PC-3 (cell line): ENCODE measurements around the gene ORC4. TPM values are rescaled to one million over a fixed set of nuclear protein-coding genes. Genes with fewer than 3 reads are reported as not detected.

ENCODE experiments used
- ATAC-seq: fragments of 200-7000 bp; cut with Tn5 transposase; 2 replicates; pipeline ENCODE4 v1.9.1; 2020; ENCODE audit warnings: mild to moderate bottlenecking, moderate library complexity
- BruUV-seq: library from RNA; stranded (reverse); fragments of 400-500 nt; replicated peaks from 2 replicates; lab custom pipeline; 2021; lab: Mats Ljungman, UMichigan
- CTCF ChIA-PET: fragments of 300-600 bp; sonication (Branson Sonifier 250); formaldehyde crosslinking; loops from one replicate; lab custom pipeline; 2022; ENCODE audit warnings: antibody characterized with exemption; lab: Charles Lee
- POLR2A ChIA-PET: fragments of 300-600 bp; sonication (Branson Sonifier 250); formaldehyde crosslinking; loops from one replicate; lab custom pipeline; 2022; ENCODE audit warnings: antibody characterized with exemption; ENCODE audit not compliant: unreplicated experiment; lab: Charles Lee
- DNase-seq: peaks from one replicate; pipeline ENCODE4 v3.0.0-alpha.2; 2015
- H2AFZ ChIP-seq: fragments of 300-600 bp; sonication (generic); 2 replicates; pipeline ENCODE4 v1.6.0; 2016; ENCODE audit warnings: antibody characterized with exemption, low read length
- H3F3A ChIP-seq: fragments of 300-600 bp; sonication (generic); one replicate; pipeline ENCODE4 v1.6.0; 2017; ENCODE audit warnings: antibody characterized with exemption, low read length, control low read depth, mild to moderate bottlenecking; ENCODE audit not compliant: unreplicated experiment
- H3K27ac ChIP-seq: fragments of 300-600 bp; sonication (generic); 2 replicates; pipeline ENCODE4 v1.5.1; 2016; ENCODE audit warnings: mild to moderate bottlenecking, low read length
- H3K27me3 ChIP-seq: fragments of 300-600 bp; sonication (generic); 2 replicates; pipeline ENCODE4 v1.6.1; 2016; ENCODE audit warnings: low read length, mixed read lengths
- H3K36me3 ChIP-seq: fragments of 300-600 bp; sonication (generic); 2 replicates; pipeline ENCODE4 v1.6.1; 2016; ENCODE audit warnings: low read depth, mixed run types, low read length, mixed read lengths
- H3K4me1 ChIP-seq: fragments of 300-600 bp; sonication (generic); 2 replicates; pipeline ENCODE4 v1.5.1; 2016; ENCODE audit warnings: low read length; ENCODE audit not compliant: insufficient read depth
- H3K4me2 ChIP-seq: fragments of 300-600 bp; sonication (generic); 2 replicates; pipeline ENCODE4 v1.6.0; 2016; ENCODE audit warnings: low read length
- H3K4me3 ChIP-seq: fragments of 300-600 bp; sonication (generic); 2 replicates; pipeline ENCODE4 v1.5.1; 2016; ENCODE audit warnings: mild to moderate bottlenecking, low read length, mixed read lengths
- H3K79me2 ChIP-seq: fragments of 300-600 bp; sonication (generic); 2 replicates; pipeline ENCODE4 v1.6.1; 2017; ENCODE audit warnings: low read length, mixed read lengths
- H3K9ac ChIP-seq: fragments of 300-600 bp; sonication (generic); 2 replicates; pipeline ENCODE4 v1.6.0; 2016; ENCODE audit warnings: mild to moderate bottlenecking, low read length
- H3K9me2 ChIP-seq: fragments of 300-600 bp; sonication (generic); replicated peaks from 2 replicates; pipeline ENCODE4 v1.6.1; 2016; ENCODE audit warnings: mixed run types, low read length, mixed read lengths
- H3K9me3 ChIP-seq: fragments of 300-600 bp; sonication (generic); 2 replicates; pipeline ENCODE4 v1.6.1; 2016; ENCODE audit warnings: low read length, mixed read lengths
- H4K20me1 ChIP-seq: fragments of 300-600 bp; sonication (generic); 2 replicates; pipeline ENCODE4 v1.6.1; 2016; ENCODE audit warnings: low read length, mixed read lengths
- CTCF ChIP-seq: fragments of 300-600 bp; sonication (generic); conservative IDR thresholded peaks from 2 replicates; pipeline ENCODE4 v1.5.1; 2017; ENCODE audit warnings: antibody characterized with exemption, low read depth, mild to moderate bottlenecking, low read length
- EZH2 ChIP-seq: fragments of 300-600 bp; sonication (generic); IDR thresholded peaks from one replicate; pipeline ENCODE4 v1.6.1; 2017; ENCODE audit warnings: antibody characterized with exemption, mild to moderate bottlenecking, low read length; ENCODE audit not compliant: unreplicated experiment
- EZH2phosphoT487 ChIP-seq: fragments of 300-600 bp; sonication (generic); IDR thresholded peaks from 2 replicates; pipeline ENCODE4 v1.6.1; 2018; ENCODE audit warnings: mild to moderate bottlenecking, antibody characterized with exemption, low read length, borderline replicate concordance
- intact Hi-C: fragments of 100-400 bp; cut with micrococcal nuclease; formaldehyde crosslinking; loops from 2 replicates; pipeline ENCODE4 v1.9.0; 2023
- total RNA-seq: library from RNA; depleted of rRNA; stranded (reverse); fragments of >200 nt; gene quantifications from 2 replicates; pipeline ENCODE4 v1.2.3, GENCODE V29; 2014

ORC4 gene
- total RNA-seq, 1 experiment from 2014 or later: 65.9 TPM

- H3K9ac ChIP-seq: no peak overlapping the region
- no peak overlapping the region for H2AFZ ChIP-seq
- no peak overlapping the region for H3K27ac ChIP-seq
- no peak for TF ChIP-seq EZH2
- no peak for TF ChIP-seq EZH2phosphoT487
- TF ChIP-seq CTCF: no peak
- H3K9me3 ChIP-seq: no peaks in the 10 kb centered on the region
- POLR2A ChIA-PET: no interaction called here
- DNase-seq (no peak), ATAC-seq (no peak)
- BruUV-seq: no TSS peak
- peaks cover 17% of the 10 kb centered on the region; the same call in 1 of the 2 replicates for H4K20me1 ChIP-seq
- H3K9me2 ChIP-seq: no peaks in the 10 kb centered on the region
- no peaks in the 10 kb centered on the region for H3K4me1 ChIP-seq
- H3K4me2 ChIP-seq: no peak overlapping the region
- H3K79me2 ChIP-seq: peaks cover 74% of the 10 kb centered on the region
- H3F3A ChIP-seq: no peaks in the 10 kb centered on the region
- CTCF ChIA-PET: interaction anchor here (1.3 kb wide), 1 partner anchor 520 kb away, joined by 7 read pairs; no protein-coding TSS in a partner anchor
- H3K36me3 ChIP-seq: no peaks in the 10 kb centered on the region
- no peak overlapping the region for H3K4me3 ChIP-seq
- intact Hi-C loops: no loop called here
- no peaks in the 10 kb centered on the region for H3K27me3 ChIP-seq
These were observed 31.4 kb downstream of the ORC4 start for GRCh38 chr2:147989102-147989501.

GRCh38 chr2:147980940-147981528 is 39.5 kb downstream of the ORC4 start:
- no peaks in the 10 kb centered on the region for H3K27me3 ChIP-seq
- CTCF ChIA-PET: no interaction called here
- no peaks in the 10 kb centered on the region for H3K9me3 ChIP-seq
- H2AFZ ChIP-seq: no peak overlapping the region
- no peak overlapping the region for H3K4me2 ChIP-seq
- H3K79me2 ChIP-seq: peaks cover 86% of the 10 kb centered on the region
- H3F3A ChIP-seq: no peaks in the 10 kb centered on the region
- DNase-seq: no peak
- intact Hi-C loops: no loop called here
- peaks cover 3% of the 10 kb centered on the region; the same call in 1 of the 2 replicates for H4K20me1 ChIP-seq
- ATAC-seq: no peak
- H3K36me3 ChIP-seq: no peaks in the 10 kb centered on the region
- no peak overlapping the region for H3K4me3 ChIP-seq
- TF ChIP-seq CTCF: no peak
- TF ChIP-seq EZH2: no peak
- TF ChIP-seq EZH2phosphoT487: no peak
- no peak overlapping the region for H3K9ac ChIP-seq
- H3K9me2 ChIP-seq: no peaks in the 10 kb centered on the region
- H3K4me1 ChIP-seq: no peaks in the 10 kb centered on the region
- POLR2A ChIA-PET: no interaction called here
- BruUV-seq: no TSS peak
- H3K27ac ChIP-seq: no peak overlapping the region

GRCh38 chr2:147977679-147978078 is 42.9 kb downstream of the ORC4 start:
- Histone ChIP-seq H3K9me2 (no peaks in the 10 kb centered on the region), H3K27ac (no peak overlapping the region), H3K4me2 (no peak overlapping the region), H3F3A (no peaks in the 10 kb centered on the region), H3K79me2 (peaks cover 59% of the 10 kb centered on the region), H3K36me3 (peaks cover 1% of the 10 kb centered on the region; the same call in 1 of the 2 replicates), H3K4me3 (no peak overlapping the region), H4K20me1 (peaks cover 3% of the 10 kb centered on the region; the same call in 1 of the 2 replicates), H3K4me1 (no peaks in the 10 kb centered on the region), H2AFZ (no peak overlapping the region), H3K9ac (no peak overlapping the region), H3K9me3 (no peaks in the 10 kb centered on the region), H3K27me3 (no peaks in the 10 kb centered on the region)
- ChIA-PET CTCF (no interaction called here), POLR2A (no interaction called here)
- no peak for DNase-seq
- BruUV-seq: no TSS peak
- no peak for TF ChIP-seq EZH2
- TF ChIP-seq EZH2phosphoT487: no peak
- TF ChIP-seq CTCF: no peak
- intact Hi-C loops: no loop called here
- ATAC-seq: no peak
